HepG2 (cell line): ENCODE measurements around the gene TMEM63B. TPM values are rescaled to one million over a fixed set of nuclear protein-coding genes. Genes with fewer than 3 reads are reported as not detected.

Experiments
- ATM ChIP-seq: fragments of 450-650 bp; IDR thresholded peaks from 2 replicates; pipeline ENCODE4 v1.7.1; 2017; ENCODE audit warnings: mild to moderate bottlenecking, borderline replicate concordance
- CBX1 ChIP-seq: IDR thresholded peaks from one replicate; pipeline ENCODE4 v1.6.1; 2016; ENCODE audit warnings: antibody characterized with exemption, low read depth
- CREB1 ChIP-seq, 2 experiments: fragments of 450-650 bp in 1 of 2; IDR thresholded peaks; 2 replicates each; pipeline ENCODE4 v1.6.1; 2016 to 2017; ENCODE audit warnings: control low read depth in 1 of 2, mild to moderate bottlenecking in 1 of 2, missing compliant biosample characterization in 1 of 2, missing genetic modification characterization in 1 of 2
- ETV5 ChIP-seq: IDR thresholded peaks from 2 replicates; pipeline ENCODE4 v1.6.1; 2018; ENCODE audit warnings: missing biosample characterization, missing genetic modification reagents, inconsistent platforms, borderline replicate concordance
- HDAC1 ChIP-seq: sonication (generic); formaldehyde crosslinking; IDR thresholded peaks from 2 replicates; pipeline ENCODE4 v1.5.1; 2020; ENCODE audit warnings: mild to moderate bottlenecking, missing genetic modification reagents
- JDP2 ChIP-seq: sonication (generic); formaldehyde crosslinking; IDR thresholded peaks from 2 replicates; pipeline ENCODE4 v1.8.1; 2022; ENCODE audit warnings: missing genetic modification reagents, borderline replicate concordance
- KAT2B ChIP-seq: fragments of 150-350 bp; IDR thresholded peaks from 2 replicates; pipeline ENCODE4 v1.6.1; 2014; ENCODE audit warnings: low read depth, low read length, borderline replicate concordance
- MED8 ChIP-seq: sonication (generic); formaldehyde crosslinking; IDR thresholded peaks from 2 replicates; pipeline ENCODE4 v1.8.1; 2023; ENCODE audit warnings: mild to moderate bottlenecking, missing genetic modification reagents; ENCODE audit not compliant: insufficient replicate concordance
- NAIF1 ChIP-seq: sonication (generic); formaldehyde crosslinking; IDR thresholded peaks from 2 replicates; pipeline ENCODE4 v1.5.0; 2020; ENCODE audit warnings: mild to moderate bottlenecking, missing genetic modification reagents, borderline replicate concordance
- NR2F2 ChIP-seq: IDR thresholded peaks from 2 replicates; pipeline ENCODE4 v1.6.1; 2012; ENCODE audit warnings: low read depth, inconsistent platforms, borderline replicate concordance
- NRL ChIP-seq: sonication (generic); formaldehyde crosslinking; IDR thresholded peaks from 2 replicates; pipeline ENCODE4 v1.5.0; 2020; ENCODE audit warnings: missing genetic modification reagents, mild to moderate bottlenecking, moderate library complexity, borderline replicate concordance
- U2AF1 ChIP-seq: fragments of 200-400 bp; formaldehyde crosslinking; optimal IDR thresholded peaks from 2 replicates; pipeline ENCODE3; 2017; ENCODE audit warnings: mild to moderate bottlenecking, low read depth, low read length
- ZKSCAN1 ChIP-seq: fragments of 150-350 bp; IDR thresholded peaks from 2 replicates; pipeline ENCODE4 v1.6.1; 2014; ENCODE audit warnings: low read length
- ZNF205 ChIP-seq: IDR thresholded peaks from 2 replicates; pipeline ENCODE4 v1.6.1; 2018; ENCODE audit warnings: missing biosample characterization, missing genetic modification reagents
- ZNF225 ChIP-seq: sonication (generic); formaldehyde crosslinking; IDR thresholded peaks from 2 replicates; pipeline ENCODE4 v1.4.0; 2020; ENCODE audit warnings: mild to moderate bottlenecking, missing genetic modification reagents
- ZNF296 ChIP-seq: sonication (generic); formaldehyde crosslinking; conservative IDR thresholded peaks from 2 replicates; pipeline ENCODE4 v1.5.0; 2020; ENCODE audit warnings: mild to moderate bottlenecking, missing genetic modification reagents
- ZNF446 ChIP-seq: sonication (generic); formaldehyde crosslinking; IDR thresholded peaks from 2 replicates; pipeline ENCODE4 v1.5.0; 2020; ENCODE audit warnings: mild to moderate bottlenecking, missing genetic modification reagents
- ZNF567 ChIP-seq: sonication (generic); formaldehyde crosslinking; IDR thresholded peaks from 2 replicates; pipeline ENCODE4 v1.8.1; 2023; ENCODE audit warnings: mild to moderate bottlenecking, missing genetic modification reagents, borderline replicate concordance
- ZNF574 ChIP-seq: sonication (generic); formaldehyde crosslinking; IDR thresholded peaks from 2 replicates; pipeline ENCODE4 v1.4.0; 2020; ENCODE audit warnings: missing genetic modification reagents
- ZNF678 ChIP-seq: sonication (generic); formaldehyde crosslinking; IDR thresholded peaks from 2 replicates; pipeline ENCODE4 v1.4.0; 2020; ENCODE audit warnings: mild to moderate bottlenecking, missing genetic modification reagents
- polyA plus RNA-seq, 8 experiments: library from polyadenylated mRNA; depleted of rRNA in 3 of 8; stranded (reverse) in 7 of 8; unstranded in 1 of 8; fragments of >200 nt; fragmentation: Illumina TruSeq in 4 of 8; extraction: Trizol in 4 of 8; gene quantifications; 2 replicates each; pipeline versions ENCODE4 v1.2.1 to v1.2.3, GENCODE V29; 2011 to 2016; ENCODE audit warnings: low read depth in 4 of 8, missing spikeins in 1 of 8, mixed read lengths in 1 of 8; ENCODE audit not compliant: insufficient read depth in 1 of 8
- total RNA-seq, 5 experiments: library from RNA; depleted of rRNA; stranded (reverse); fragments of >200 nt; fragmentation: Illumina TruSeq; extraction: Trizol; gene quantifications; 2 replicates each; pipeline ENCODE4 v1.2.3, GENCODE V29; 2016; ENCODE audit warnings: low read depth in 1 of 5
- TF ChIP-seq, protein P1 (sequence below): sonication (generic); formaldehyde crosslinking; IDR thresholded peaks from 2 replicates; pipeline ENCODE4 v1.4.0; 2020; ENCODE audit warnings: mild to moderate bottlenecking, missing genetic modification reagents
- TF ChIP-seq, protein P2 (sequence below): IDR thresholded peaks from 2 replicates; pipeline ENCODE4 v1.6.1; 2016; ENCODE audit warnings: missing compliant biosample characterization, missing genetic modification reagents, borderline replicate concordance
- TF ChIP-seq, protein P3 (sequence below): sonication (generic); formaldehyde crosslinking; IDR thresholded peaks from 2 replicates; pipeline ENCODE4 v1.4.0; 2020; ENCODE audit warnings: low read depth, mild to moderate bottlenecking, missing genetic modification reagents

TMEM63B gene
- total and polyA plus RNA-seq, 2 of the 13 experiments (the other 11 are each of a cell fraction or from before 2014, with no cell fraction given), result 27.4 to 75.8 TPM

GRCh38 chr6:44156494-44157151 is 29.3 kb downstream of the TMEM63B start (continued):
- TF ChIP-seq, protein P1, sequence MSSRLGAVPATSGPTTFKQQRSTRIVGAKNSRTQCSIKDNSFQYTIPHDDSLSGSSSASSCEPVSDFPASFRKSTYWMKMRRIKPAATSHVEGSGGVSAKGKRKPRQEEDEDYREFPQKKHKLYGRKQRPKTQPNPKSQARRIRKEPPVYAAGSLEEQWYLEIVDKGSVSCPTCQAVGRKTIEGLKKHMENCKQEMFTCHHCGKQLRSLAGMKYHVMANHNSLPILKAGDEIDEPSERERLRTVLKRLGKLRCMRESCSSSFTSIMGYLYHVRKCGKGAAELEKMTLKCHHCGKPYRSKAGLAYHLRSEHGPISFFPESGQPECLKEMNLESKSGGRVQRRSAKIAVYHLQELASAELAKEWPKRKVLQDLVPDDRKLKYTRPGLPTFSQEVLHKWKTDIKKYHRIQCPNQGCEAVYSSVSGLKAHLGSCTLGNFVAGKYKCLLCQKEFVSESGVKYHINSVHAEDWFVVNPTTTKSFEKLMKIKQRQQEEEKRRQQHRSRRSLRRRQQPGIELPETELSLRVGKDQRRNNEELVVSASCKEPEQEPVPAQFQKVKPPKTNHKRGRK (CRISPR knock-in tag), result no peak
- TF ChIP-seq NR2F2 (peak; percentile 73; the same call in 1 of the 2 replicates), ATM (no peak), CREB1 (IDR thresholded peaks at IDR 0.05) (0 out of 2 replicates have a peak, but pooled peaks have one; percentile 21), CREB1 (CRISPR knock-in tag; IDR thresholded peaks at IDR 0.05) (no peak), ZKSCAN1 (peak; percentile 50; the same call in 1 of the 2 replicates), ZNF205 (CRISPR knock-in tag) (peak; percentile 95), CBX1 (peak; percentile 35), ZNF446 (CRISPR knock-in tag) (no peak), ZNF678 (CRISPR knock-in tag) (no peak), ZNF225 (CRISPR knock-in tag) (peak; percentile 64; the same call in 1 of the 2 replicates), NRL (CRISPR knock-in tag) (peak; percentile 86), MED8 (peak; percentile 23), KAT2B (no peak), U2AF1 (no peak), HDAC1 (peak; percentile 97), JDP2 (CRISPR knock-in tag) (no peak), ZNF296 (no peak), ETV5 (CRISPR knock-in tag) (peak; percentile 89; the same call in 1 of the 2 replicates), ZNF567 (CRISPR knock-in tag) (peak; percentile 65; the same call in 1 of the 2 replicates), NAIF1 (CRISPR knock-in tag) (0 out of 2 replicates have a peak, but pooled peaks have one; percentile 61), ZNF574 (CRISPR knock-in tag) (peak; percentile 85)
- TF ChIP-seq, protein P2, sequence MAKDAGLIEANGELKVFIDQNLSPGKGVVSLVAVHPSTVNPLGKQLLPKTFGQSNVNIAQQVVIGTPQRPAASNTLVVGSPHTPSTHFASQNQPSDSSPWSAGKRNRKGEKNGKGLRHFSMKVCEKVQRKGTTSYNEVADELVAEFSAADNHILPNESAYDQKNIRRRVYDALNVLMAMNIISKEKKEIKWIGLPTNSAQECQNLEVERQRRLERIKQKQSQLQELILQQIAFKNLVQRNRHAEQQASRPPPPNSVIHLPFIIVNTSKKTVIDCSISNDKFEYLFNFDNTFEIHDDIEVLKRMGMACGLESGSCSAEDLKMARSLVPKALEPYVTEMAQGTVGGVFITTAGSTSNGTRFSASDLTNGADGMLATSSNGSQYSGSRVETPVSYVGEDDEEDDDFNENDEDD (CRISPR knock-in tag), result peak; percentile 61; the same call in 1 of the 2 replicates
- TF ChIP-seq, protein P3, sequence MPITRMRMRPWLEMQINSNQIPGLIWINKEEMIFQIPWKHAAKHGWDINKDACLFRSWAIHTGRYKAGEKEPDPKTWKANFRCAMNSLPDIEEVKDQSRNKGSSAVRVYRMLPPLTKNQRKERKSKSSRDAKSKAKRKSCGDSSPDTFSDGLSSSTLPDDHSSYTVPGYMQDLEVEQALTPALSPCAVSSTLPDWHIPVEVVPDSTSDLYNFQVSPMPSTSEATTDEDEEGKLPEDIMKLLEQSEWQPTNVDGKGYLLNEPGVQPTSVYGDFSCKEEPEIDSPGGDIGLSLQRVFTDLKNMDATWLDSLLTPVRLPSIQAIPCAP (CRISPR knock-in tag), result no peak
